ENCODE data around the gene SCO2. TPM values are rescaled to one million over a fixed set of nuclear protein-coding genes. Genes with fewer than 3 reads are reported as not detected.

Gene SCO2
- total and polyA plus RNA-seq, 10 of the 15 experiments (the other 5 are each of a cell fraction or from before 2014, with no cell fraction given): 0.18 to 16.0 (median 2.4) TPM; not detected in 1

DNA sequence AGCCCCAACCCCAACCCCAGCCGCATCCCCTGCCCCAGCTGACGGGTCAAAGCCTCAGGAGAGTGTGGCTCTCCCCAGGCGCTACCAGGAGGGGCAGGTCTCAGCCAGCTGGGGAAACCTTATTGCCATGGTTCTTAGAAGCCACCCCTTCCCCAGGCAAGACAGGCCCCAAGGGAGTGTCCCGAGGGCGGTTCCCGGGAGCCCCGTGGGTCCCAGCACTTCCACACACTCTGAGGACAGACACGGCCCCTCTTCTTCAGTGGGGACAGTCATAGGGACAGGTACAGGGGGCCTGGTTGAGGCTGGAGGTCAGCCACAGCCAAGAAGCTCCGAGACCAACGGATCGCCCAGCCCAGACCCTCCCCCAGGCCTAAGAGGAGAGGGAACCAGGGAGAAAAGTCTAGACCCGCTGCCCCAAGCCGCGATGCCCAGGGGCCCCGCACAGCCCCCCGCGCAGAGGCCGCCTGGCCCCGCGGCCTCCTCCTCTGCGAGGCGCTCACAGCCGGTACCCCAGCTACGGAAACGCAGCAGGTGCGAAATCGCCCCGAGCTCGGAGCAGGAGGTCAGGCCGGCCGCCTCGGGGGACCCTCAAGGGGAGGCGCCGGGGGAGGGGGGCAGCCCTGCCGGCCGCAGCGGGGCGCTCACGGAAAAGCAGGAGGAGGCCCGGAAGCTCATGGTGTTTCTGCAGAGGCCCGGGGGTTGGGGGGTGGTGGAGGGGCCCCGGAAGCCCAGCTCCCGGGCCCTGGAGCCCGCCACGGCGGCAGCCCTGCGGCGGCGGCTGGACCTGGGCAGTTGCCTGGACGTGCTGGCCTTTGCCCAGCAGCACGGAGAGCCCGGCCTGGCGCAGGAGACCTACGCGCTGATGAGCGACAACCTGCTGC lies 22.9 kb upstream of the SCO2 start:
- Histone ChIP-seq H3K4me2 (ENCODE audit: control insufficient read depth, insufficient read depth) (peak overlapping the region; percentile 66), H2AFZ (ENCODE audit: control insufficient read depth, low read depth, low read length) (peak overlapping the region; percentile 68)
- no peak for TF ChIP-seq CBFB (IDR thresholded peaks at IDR 0.05; ENCODE audit: low read depth)
- TF ChIP-seq, protein P1, sequence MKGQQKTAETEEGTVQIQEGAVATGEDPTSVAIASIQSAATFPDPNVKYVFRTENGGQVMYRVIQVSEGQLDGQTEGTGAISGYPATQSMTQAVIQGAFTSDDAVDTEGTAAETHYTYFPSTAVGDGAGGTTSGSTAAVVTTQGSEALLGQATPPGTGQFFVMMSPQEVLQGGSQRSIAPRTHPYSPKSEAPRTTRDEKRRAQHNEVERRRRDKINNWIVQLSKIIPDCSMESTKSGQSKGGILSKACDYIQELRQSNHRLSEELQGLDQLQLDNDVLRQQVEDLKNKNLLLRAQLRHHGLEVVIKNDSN (IDR thresholded peaks at IDR 0.05; ENCODE audit: borderline replicate concordance, extremely low read length, insufficient read depth, low read depth, low read length): no peak
- TF ChIP-seq, protein P2, sequence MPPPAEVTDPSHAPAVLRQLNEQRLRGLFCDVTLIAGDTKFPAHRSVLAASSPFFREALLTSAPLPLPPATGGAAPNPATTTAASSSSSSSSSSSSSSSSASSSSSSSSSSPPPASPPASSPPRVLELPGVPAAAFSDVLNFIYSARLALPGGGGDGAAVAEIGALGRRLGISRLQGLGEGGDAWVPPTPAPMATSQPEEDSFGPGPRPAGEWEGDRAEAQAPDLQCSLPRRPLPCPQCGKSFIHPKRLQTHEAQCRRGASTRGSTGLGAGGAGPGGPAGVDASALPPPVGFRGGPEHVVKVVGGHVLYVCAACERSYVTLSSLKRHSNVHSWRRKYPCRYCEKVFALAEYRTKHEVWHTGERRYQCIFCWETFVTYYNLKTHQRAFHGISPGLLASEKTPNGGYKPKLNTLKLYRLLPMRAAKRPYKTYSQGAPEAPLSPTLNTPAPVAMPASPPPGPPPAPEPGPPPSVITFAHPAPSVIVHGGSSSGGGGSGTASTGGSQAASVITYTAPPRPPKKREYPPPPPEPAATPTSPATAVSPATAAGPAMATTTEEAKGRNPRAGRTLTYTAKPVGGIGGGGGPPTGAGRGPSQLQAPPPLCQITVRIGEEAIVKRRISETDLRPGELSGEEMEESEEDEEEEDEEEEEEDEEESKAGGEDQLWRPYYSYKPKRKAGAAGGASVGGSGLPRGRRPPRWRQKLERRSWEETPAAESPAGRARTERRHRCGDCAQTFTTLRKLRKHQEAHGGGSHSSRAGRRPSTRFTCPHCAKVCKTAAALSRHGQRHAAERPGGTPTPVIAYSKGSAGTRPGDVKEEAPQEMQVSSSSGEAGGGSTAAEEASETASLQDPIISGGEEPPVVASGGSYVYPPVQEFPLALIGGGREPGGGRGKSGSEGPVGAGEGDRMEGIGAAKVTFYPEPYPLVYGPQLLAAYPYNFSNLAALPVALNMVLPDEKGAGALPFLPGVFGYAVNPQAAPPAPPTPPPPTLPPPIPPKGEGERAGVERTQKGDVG (CRISPR knock-in tag; IDR thresholded peaks at IDR 0.05): no peak
- no peak for TF ChIP-seq RAD51 (IDR thresholded peaks at IDR 0.05)
- no peak for TF ChIP-seq STAT1 (conservative IDR thresholded peaks at IDR 0.05)
- TF ChIP-seq SUZ12 (IDR thresholded peaks at IDR 0.05; ENCODE audit: unreplicated experiment): no peak
- TF ChIP-seq CBX5 (IDR thresholded peaks at IDR 0.05; ENCODE audit: low read depth): no peak
- TF ChIP-seq FOXK2 (IDR thresholded peaks at IDR 0.05): no peak
- no peak for TF ChIP-seq RUNX3 (IDR thresholded peaks at IDR 0.05; ENCODE audit: low read length)
- TF ChIP-seq, protein P3, sequence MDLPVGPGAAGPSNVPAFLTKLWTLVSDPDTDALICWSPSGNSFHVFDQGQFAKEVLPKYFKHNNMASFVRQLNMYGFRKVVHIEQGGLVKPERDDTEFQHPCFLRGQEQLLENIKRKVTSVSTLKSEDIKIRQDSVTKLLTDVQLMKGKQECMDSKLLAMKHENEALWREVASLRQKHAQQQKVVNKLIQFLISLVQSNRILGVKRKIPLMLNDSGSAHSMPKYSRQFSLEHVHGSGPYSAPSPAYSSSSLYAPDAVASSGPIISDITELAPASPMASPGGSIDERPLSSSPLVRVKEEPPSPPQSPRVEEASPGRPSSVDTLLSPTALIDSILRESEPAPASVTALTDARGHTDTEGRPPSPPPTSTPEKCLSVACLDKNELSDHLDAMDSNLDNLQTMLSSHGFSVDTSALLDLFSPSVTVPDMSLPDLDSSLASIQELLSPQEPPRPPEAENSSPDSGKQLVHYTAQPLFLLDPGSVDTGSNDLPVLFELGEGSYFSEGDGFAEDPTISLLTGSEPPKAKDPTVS (IDR thresholded peaks at IDR 0.05; ENCODE audit: low read depth, low read length): no peak
- no peak for TF ChIP-seq NFXL1 (IDR thresholded peaks at IDR 0.05; ENCODE audit: borderline replicate concordance)
- TF ChIP-seq YY1 (IDR thresholded peaks at IDR 0.05; ENCODE audit: low read depth, low read length): no peak
- TF ChIP-seq GATAD2B (conservative IDR thresholded peaks at IDR 0.05; ENCODE audit: low read depth): no peak
- no peak for TF ChIP-seq KLF5 (IDR thresholded peaks at IDR 0.05; ENCODE audit: partially characterized antibody)
- TF ChIP-seq, protein P4, sequence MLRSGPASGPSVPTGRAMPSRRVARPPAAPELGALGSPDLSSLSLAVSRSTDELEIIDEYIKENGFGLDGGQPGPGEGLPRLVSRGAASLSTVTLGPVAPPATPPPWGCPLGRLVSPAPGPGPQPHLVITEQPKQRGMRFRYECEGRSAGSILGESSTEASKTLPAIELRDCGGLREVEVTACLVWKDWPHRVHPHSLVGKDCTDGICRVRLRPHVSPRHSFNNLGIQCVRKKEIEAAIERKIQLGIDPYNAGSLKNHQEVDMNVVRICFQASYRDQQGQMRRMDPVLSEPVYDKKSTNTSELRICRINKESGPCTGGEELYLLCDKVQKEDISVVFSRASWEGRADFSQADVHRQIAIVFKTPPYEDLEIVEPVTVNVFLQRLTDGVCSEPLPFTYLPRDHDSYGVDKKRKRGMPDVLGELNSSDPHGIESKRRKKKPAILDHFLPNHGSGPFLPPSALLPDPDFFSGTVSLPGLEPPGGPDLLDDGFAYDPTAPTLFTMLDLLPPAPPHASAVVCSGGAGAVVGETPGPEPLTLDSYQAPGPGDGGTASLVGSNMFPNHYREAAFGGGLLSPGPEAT (IDR thresholded peaks at IDR 0.05; ENCODE audit: low read depth): no peak
- TF ChIP-seq TCF7 (IDR thresholded peaks at IDR 0.05; ENCODE audit: borderline replicate concordance): no peak

More for the DNA sequence above, 22.9 kb upstream of the SCO2 start:
- H3K9ac ChIP-seq (ENCODE audit: control insufficient read depth, insufficient read depth, low read length): peak overlapping the region; percentile 44; the same call in 1 of the 2 replicates
- H3K27ac ChIP-seq (ENCODE audit: control insufficient read depth, insufficient read depth): no peak overlapping the region; the same call in 1 of the 2 replicates
- no TSS peak for BruUV-seq (replicated peaks)
- no peaks in the 10 kb centered on the region for H3K36me3 ChIP-seq (ENCODE audit: control insufficient read depth in 2 of 2, insufficient read depth in 2 of 2, low read length in 1 of 2)
- SMC1A ChIA-PET (ENCODE audit: uncharacterized antibody, unreplicated experiment): interaction anchor here (1.2 to 2.4 kb wide), 6 partner anchors 8 to 72 kb away, joined by 4 to 14 read pairs (median 6); partner anchors contain the start of genes SCO2 and SYCE3
- POLR2A ChIA-PET: interaction anchor here (0.6 to 2.5 kb wide), 10 partner anchors 10 to 213 kb away, joined by 3 to 15 read pairs (median 8); partner anchors contain the start of genes LMF2, NCAPH2, SCO2 and SYCE3
- no peaks in the 10 kb centered on the region for H4K20me1 ChIP-seq (ENCODE audit: control insufficient read depth, insufficient read depth)
- intact Hi-C loops (cut with micrococcal nuclease; ENCODE audit: unreplicated experiment): no loop called here
- FAIRE-seq: peak; percentile 7
- H3K4me1 ChIP-seq (ENCODE audit: control insufficient read depth, insufficient read depth, low read length): peaks cover 23% of the 10 kb centered on the region
- in situ Hi-C loops (cut with MboI): no loop called here
- H3K27me3 ChIP-seq (replicated peaks in 1 of 2; ENCODE audit: control insufficient read depth in 2 of 2, insufficient read depth in 2 of 2, low read length in 1 of 2): peaks cover 0 to 1% of the 10 kb centered on the region in 2 experiments; a peak in 1 of 4 replicates
- 14% methylated on average over 40 of the region's 56 CpGs for WGBS (ENCODE audit: insufficient coverage, insufficient replicate concordance, low lambda C conversion rate, missing lambda C conversion rate)
- peak; percentile 7 for ATAC-seq
- peak overlapping the region; percentile 38; the same call in 1 of the 2 replicates for H3K4me3 ChIP-seq
- RAD21 ChIA-PET (ENCODE audit: unreplicated experiment): interaction anchor here (0.7 to 2.1 kb wide), 9 partner anchors 8 to 305 kb away, joined by 3 to 16 read pairs (median 3); partner anchors contain the start of genes LMF2, NCAPH2, SCO2 and SYCE3
- H3K9me3 ChIP-seq (replicated peaks; ENCODE audit: control insufficient read depth, insufficient read depth, low read length): no peaks in the 10 kb centered on the region
- CTCF ChIA-PET: interaction anchor here (1.0 to 2.2 kb wide), 7 partner anchors 9 to 74 kb away, joined by 3 to 9 read pairs (median 5); partner anchors contain the start of gene SCO2
- no peaks in the 10 kb centered on the region for H3K79me2 ChIP-seq (ENCODE audit: control insufficient read depth, insufficient read depth, low read length)
- DNase-seq (ENCODE audit: low read depth, low spot score): no peak

All from GM12878 (cell line).